22Rv1 (cell line): ENCODE measurements around the gene CEP164.

Experiments used
- H3K27ac ChIP-seq: fragments of 450-650 bp; 2 replicates; pipeline ENCODE4 v1.5.1; 2017
- CTCF ChIP-seq: fragments of 450-650 bp; IDR thresholded peaks from 2 replicates; pipeline ENCODE4 v1.5.1; 2017; ENCODE audit warnings: mild to moderate bottlenecking
- ZFX ChIP-seq: fragments of 450-650 bp; IDR thresholded peaks from 2 replicates; pipeline ENCODE4 v1.6.1; 2017; ENCODE audit warnings: antibody characterized with exemption, borderline replicate concordance

Gene CEP164

GRCh38 chr11:117378976-117379865 lies 51.6 kb downstream of the CEP164 start:
- no peak overlapping the region for H3K27ac ChIP-seq
- no peak for TF ChIP-seq ZFX
- no peak for TF ChIP-seq CTCF

GRCh38 chr11:117380676-117381075 lies 53.0 kb downstream of the CEP164 start:
- TF ChIP-seq ZFX: no peak
- TF ChIP-seq CTCF: no peak
- no peak overlapping the region for H3K27ac ChIP-seq

DNA sequence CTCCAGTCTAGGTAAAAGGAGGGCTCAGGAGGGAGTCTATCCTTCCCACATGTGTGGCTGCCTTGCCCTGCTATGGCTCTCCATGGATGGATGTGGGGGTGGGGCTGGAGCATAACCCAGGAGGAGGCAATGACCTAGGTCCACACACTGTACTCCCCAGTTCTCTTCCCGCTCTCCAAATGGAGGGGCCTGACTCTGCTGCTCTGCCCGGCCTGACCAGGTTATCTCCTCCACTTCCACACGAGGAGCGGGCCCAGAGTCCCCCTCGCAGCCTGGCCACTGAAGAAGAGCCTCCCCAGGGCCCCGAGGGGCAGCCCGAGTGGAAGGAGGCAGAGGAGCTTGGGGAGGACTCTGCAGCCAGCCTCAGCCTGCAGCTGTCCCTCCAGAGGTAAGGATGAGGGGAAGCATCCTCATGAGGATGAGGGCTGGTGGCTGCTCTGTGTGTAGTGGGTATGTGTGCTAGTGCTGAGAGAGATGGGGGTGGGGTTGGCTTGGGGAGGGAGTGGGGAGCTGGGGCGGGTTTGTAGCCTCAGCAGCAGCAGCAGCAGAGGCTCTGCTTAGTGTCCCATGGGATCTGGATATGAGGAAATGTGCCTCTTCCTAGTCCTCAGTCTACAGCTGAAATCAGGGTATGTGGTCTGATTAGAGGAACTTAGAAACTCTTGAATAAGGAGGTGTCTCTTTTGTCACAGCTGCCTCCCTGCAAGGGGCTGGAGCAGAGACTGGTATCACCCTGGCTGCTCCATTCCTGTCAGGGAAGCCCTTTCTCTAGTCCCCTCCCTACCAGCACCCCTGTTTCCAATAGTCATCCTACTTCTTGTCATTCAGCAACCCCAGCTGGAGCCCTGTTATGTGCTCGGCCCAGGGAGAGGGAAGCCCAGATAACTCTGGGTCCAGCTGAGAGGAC lies 54.1 kb downstream of the CEP164 start:
- no peak for TF ChIP-seq CTCF
- TF ChIP-seq ZFX: no peak
- H3K27ac ChIP-seq: no peak overlapping the region

DNA sequence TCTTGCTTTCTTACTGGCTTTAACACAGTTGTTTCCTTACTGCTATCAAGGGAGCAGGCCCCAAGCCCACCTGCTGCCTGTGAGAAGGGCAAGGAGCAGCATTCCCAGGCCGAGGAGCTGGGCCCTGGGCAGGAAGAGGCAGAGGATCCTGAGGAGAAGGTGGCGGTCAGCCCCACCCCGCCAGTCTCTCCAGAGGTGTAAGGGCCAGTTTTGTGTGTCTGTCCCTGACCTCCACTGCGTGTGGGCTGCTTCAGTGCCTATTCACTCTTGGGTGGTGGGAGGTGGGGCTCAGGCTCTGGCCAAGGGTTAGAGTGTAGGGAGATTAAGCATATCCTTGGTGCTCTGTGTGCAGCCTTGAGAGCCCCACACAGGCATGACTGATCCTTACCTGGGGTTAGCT lies 55.1 kb downstream of the CEP164 start:
- H3K27ac ChIP-seq: no peak overlapping the region
- TF ChIP-seq ZFX (no peak), CTCF (no peak)

- no peak overlapping the region for H3K27ac ChIP-seq
- TF ChIP-seq ZFX (no peak), CTCF (no peak)
These were observed 56.4 kb downstream of the CEP164 start for GRCh38 chr11:117384045-117384444.

- TF ChIP-seq ZFX: no peak
- no peak for TF ChIP-seq CTCF
- H3K27ac ChIP-seq: no peak overlapping the region
These were observed 57.8 kb downstream of the CEP164 start for GRCh38 chr11:117385471-117385870.
